OCI-LY1 (cell line): ENCODE data around the gene PARVG.

ENCODE experiments used
- EZH2 ChIP-seq: fragments of 200-600 bp; sonication (generic), shearing (Covaris generic); IDR thresholded peaks from 2 replicates; pipeline ENCODE4 v1.8.0; 2017; ENCODE audit warnings: borderline replicate concordance, mixed run types, mild to moderate bottlenecking, antibody characterized with exemption, low read length, moderate library complexity, mixed read lengths
- TF ChIP-seq, protein P1 (sequence below): fragments of 200-600 bp; sonication (generic), shearing (Covaris generic); IDR thresholded peaks from 2 replicates; pipeline ENCODE4 v1.5.1; 2017; ENCODE audit warnings: mild to moderate bottlenecking, antibody characterized with exemption, low read length, moderate library complexity, mixed read lengths

DNA sequence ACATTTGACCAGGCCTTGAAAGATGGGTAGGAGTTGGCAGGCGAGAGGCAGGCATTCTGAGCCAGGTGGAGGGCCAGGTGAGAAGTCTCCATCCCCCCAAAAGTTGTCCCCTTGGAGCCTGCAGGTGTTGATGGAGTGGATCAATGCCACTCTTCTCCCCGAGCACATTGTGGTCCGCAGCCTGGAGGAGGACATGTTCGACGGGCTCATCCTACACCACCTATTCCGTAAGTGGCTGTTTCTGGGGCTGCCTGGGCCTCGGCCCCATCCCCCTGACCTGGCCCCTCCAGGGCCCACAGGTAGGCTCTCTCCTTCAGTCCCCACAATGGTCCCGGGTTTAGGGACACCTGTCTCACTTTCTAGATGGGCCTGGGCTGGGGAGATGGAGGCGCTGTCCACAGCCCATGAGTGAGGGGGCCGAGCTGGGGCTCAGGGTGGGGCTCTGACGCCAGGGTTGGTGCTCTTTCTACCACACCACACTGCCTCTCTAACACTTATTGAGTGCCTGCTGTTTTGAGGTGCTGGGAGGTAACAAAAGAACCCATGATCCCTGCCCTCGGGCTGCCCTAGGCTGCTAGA is 7.0 kb downstream of the PARVG start:
- TF ChIP-seq, protein P1, sequence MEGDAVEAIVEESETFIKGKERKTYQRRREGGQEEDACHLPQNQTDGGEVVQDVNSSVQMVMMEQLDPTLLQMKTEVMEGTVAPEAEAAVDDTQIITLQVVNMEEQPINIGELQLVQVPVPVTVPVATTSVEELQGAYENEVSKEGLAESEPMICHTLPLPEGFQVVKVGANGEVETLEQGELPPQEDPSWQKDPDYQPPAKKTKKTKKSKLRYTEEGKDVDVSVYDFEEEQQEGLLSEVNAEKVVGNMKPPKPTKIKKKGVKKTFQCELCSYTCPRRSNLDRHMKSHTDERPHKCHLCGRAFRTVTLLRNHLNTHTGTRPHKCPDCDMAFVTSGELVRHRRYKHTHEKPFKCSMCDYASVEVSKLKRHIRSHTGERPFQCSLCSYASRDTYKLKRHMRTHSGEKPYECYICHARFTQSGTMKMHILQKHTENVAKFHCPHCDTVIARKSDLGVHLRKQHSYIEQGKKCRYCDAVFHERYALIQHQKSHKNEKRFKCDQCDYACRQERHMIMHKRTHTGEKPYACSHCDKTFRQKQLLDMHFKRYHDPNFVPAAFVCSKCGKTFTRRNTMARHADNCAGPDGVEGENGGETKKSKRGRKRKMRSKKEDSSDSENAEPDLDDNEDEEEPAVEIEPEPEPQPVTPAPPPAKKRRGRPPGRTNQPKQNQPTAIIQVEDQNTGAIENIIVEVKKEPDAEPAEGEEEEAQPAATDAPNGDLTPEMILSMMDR = no peak
- TF ChIP-seq EZH2 = no peak
